ENCODE measurements around the gene ASIC4. TPM values are rescaled to one million over a fixed set of nuclear protein-coding genes. Genes with fewer than 3 reads are reported as not detected.

ASIC4 gene
- not detected in 3 replicates for polyA plus RNA-seq
- polyA plus RNA-seq (2011; ENCODE audit: low read depth): not detected
- polyA plus RNA-seq (2011; cell fraction: cytosol; rRNA removed): not detected in 2 replicates
- 0.05 TPM in 1 of 2 replicates, not detected in the other for polyA plus RNA-seq (2011; cell fraction: nucleus; rRNA removed)
- 0.11 TPM in 1 of 2 replicates, not detected in the other for polyA plus RNA-seq (2012; ENCODE audit: low replicate concordance)
- polyA minus RNA-seq: not detected in 3 replicates
- not detected for polyA minus RNA-seq (2011; cell fraction: cytosol; rRNA and poly(A)+ RNA removed)
- polyA minus RNA-seq (2011; cell fraction: nucleus; rRNA and poly(A)+ RNA removed): not detected in 2 replicates

- FAIRE-seq (no peak), DNase-seq (ENCODE audit: low read depth, low spot score) (no peak)
- Histone ChIP-seq H3K27me3 (ENCODE audit: control insufficient read depth, extremely low read depth, insufficient read depth, low read length) (peaks cover 80% of the 10 kb centered on the region), H4K20me1 (ENCODE audit: control insufficient read depth, extremely low read depth, insufficient read depth, low read length) (no peaks in the 10 kb centered on the region), H3K9ac (ENCODE audit: control insufficient read depth, extremely low read depth, insufficient read depth, low read length) (no peak within 1 kb of the TSS), H3K4me2 (ENCODE audit: control insufficient read depth, extremely low read depth, insufficient read depth, low read depth, low read length) (no peak within 1 kb of the TSS), H3K4me1 (ENCODE audit: control insufficient read depth, extremely low read depth, insufficient read depth, low read length) (no peaks in the 10 kb centered on the region), H2AFZ (ENCODE audit: control insufficient read depth, low read length) (no peak within 1 kb of the TSS), H3K9me1 (ENCODE audit: control insufficient read depth, extremely low read depth, insufficient read depth, low read length) (no peaks in the 10 kb centered on the region), H3K36me3 (ENCODE audit: control insufficient read depth in 2 of 2, extremely low read depth in 1 of 2, insufficient read depth in 2 of 2, low read length in 2 of 2) (no peaks in the 10 kb centered on the region), H3K4me3 (ENCODE audit: control insufficient read depth in 2 of 3, extremely low read depth in 1 of 3, insufficient read depth in 2 of 3, low read depth in 1 of 3, low read length in 3 of 3) (no peak within 1 kb of the TSS), H3K79me2 (ENCODE audit: control insufficient read depth, insufficient read depth, low read length) (no peaks in the 10 kb centered on the region), H3K9me3 (ENCODE audit: control insufficient read depth, low read depth, low read length) (no peaks in the 10 kb centered on the region), H3K27ac (ENCODE audit: control insufficient read depth, insufficient read depth, low read length) (no peak within 1 kb of the TSS)
- dilution Hi-C loops (cut with MboI; ENCODE audit: extremely low pct_ligation_motif_present, low sequenced_read_pairs): no loop called here
- TF ChIP-seq, protein P1, sequence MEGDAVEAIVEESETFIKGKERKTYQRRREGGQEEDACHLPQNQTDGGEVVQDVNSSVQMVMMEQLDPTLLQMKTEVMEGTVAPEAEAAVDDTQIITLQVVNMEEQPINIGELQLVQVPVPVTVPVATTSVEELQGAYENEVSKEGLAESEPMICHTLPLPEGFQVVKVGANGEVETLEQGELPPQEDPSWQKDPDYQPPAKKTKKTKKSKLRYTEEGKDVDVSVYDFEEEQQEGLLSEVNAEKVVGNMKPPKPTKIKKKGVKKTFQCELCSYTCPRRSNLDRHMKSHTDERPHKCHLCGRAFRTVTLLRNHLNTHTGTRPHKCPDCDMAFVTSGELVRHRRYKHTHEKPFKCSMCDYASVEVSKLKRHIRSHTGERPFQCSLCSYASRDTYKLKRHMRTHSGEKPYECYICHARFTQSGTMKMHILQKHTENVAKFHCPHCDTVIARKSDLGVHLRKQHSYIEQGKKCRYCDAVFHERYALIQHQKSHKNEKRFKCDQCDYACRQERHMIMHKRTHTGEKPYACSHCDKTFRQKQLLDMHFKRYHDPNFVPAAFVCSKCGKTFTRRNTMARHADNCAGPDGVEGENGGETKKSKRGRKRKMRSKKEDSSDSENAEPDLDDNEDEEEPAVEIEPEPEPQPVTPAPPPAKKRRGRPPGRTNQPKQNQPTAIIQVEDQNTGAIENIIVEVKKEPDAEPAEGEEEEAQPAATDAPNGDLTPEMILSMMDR (optimal IDR thresholded peaks at IDR 0.05 in 1 of 3, IDR thresholded peaks at IDR 0.05 in 1 of 3, conservative IDR thresholded peaks at IDR 0.05 in 1 of 3; ENCODE audit: extremely low read depth in 1 of 3, insufficient read depth in 2 of 3, low read length in 3 of 3): no peak
- TF ChIP-seq EZH2 (IDR thresholded peaks at IDR 0.05; ENCODE audit: low read length): no peak
These were observed at the start of gene ASIC4 for GRCh38 chr2:219514196-219514761. ASIC4 (plus strand) TSS chr2:219514482; CDS start chr2:219514725, 243 bp downstream.

DNA sequence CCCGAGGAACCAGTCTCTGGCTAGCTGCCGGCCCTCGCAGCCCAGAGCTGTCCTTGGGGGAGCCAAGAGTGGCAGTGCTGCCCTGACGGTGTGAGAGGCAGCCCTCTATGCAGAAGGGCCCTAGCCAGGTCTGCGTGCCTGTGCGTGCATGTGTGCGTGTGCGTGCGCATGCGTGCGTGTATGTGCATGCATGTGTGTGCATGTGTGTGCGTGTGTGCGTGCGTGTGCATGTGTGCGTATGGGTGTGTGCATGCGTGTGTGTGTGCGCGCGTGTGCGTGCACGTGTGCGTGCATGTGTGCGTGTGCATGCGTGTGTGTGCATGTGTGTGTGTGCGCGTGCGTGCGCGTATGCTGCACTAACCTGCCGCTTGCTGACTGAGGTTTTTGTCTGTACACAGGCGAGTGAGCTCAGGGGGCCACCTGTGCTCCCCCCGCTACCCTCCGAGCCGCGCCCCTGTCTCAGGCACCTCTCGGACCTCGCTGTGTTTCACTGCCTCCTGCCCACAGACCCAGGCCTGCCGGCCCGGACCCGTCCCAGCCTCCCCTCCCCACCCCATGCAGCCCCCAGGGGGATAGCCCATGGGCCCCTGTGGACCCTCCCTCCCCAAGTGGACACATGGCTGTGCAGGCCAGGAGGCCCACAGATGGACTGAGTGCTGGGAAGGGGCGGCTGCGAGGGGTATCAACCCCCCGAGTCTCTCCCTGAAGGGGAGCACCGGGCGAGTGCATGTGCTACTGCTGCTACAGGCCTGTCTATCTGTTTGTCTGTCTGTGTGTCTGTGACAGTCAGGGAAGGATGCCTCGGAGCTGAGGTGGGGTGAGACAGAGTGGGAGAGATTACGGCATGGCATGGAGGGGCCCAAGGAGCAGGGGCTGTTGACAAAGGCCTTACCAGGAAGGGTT is 48.4 kb upstream of the ASIC4 start:
- TF ChIP-seq, protein P1 (optimal IDR thresholded peaks at IDR 0.05 in 1 of 3, IDR thresholded peaks at IDR 0.05 in 1 of 3, conservative IDR thresholded peaks at IDR 0.05 in 1 of 3; ENCODE audit: extremely low read depth in 1 of 3, insufficient read depth in 2 of 3, low read length in 3 of 3): no peak
- no peak for TF ChIP-seq EZH2 (IDR thresholded peaks at IDR 0.05; ENCODE audit: low read length)

More for the DNA sequence above, 48.4 kb upstream of the ASIC4 start:
- Histone ChIP-seq H3K27me3 (ENCODE audit: control insufficient read depth, extremely low read depth, insufficient read depth, low read length) (no peaks in the 10 kb centered on the region), H4K20me1 (ENCODE audit: control insufficient read depth, extremely low read depth, insufficient read depth, low read length) (no peaks in the 10 kb centered on the region), H3K27ac (ENCODE audit: control insufficient read depth, insufficient read depth, low read length) (no peak overlapping the region), H3K9me1 (ENCODE audit: control insufficient read depth, extremely low read depth, insufficient read depth, low read length) (peaks cover 5% of the 10 kb centered on the region), H3K4me2 (ENCODE audit: control insufficient read depth, extremely low read depth, insufficient read depth, low read depth, low read length) (no peak overlapping the region), H3K4me3 (ENCODE audit: control insufficient read depth in 2 of 3, extremely low read depth in 1 of 3, insufficient read depth in 2 of 3, low read depth in 1 of 3, low read length in 3 of 3) (no peak overlapping the region), H3K36me3 (ENCODE audit: control insufficient read depth in 2 of 2, extremely low read depth in 1 of 2, insufficient read depth in 2 of 2, low read length in 2 of 2) (peaks cover 8 to 19% of the 10 kb centered on the region in 2 experiments), H3K9ac (ENCODE audit: control insufficient read depth, extremely low read depth, insufficient read depth, low read length) (no peak overlapping the region), H2AFZ (ENCODE audit: control insufficient read depth, low read length) (no peak overlapping the region), H3K9me3 (ENCODE audit: control insufficient read depth, low read depth, low read length) (no peaks in the 10 kb centered on the region), H3K4me1 (ENCODE audit: control insufficient read depth, extremely low read depth, insufficient read depth, low read length) (peaks cover 21% of the 10 kb centered on the region), H3K79me2 (ENCODE audit: control insufficient read depth, insufficient read depth, low read length) (no peaks in the 10 kb centered on the region)
- DNase-seq (ENCODE audit: low read depth, low spot score): no peak
- FAIRE-seq: no peak
- dilution Hi-C loops (cut with MboI; ENCODE audit: extremely low pct_ligation_motif_present, low sequenced_read_pairs): no loop called here
